KOPT-K1 (cell line): ENCODE measurements around the gene RFPL4AL1.
"Not testable (repeated sequence)": the region's sequence is repeated elsewhere in the genome, so short reads cannot be mapped to it uniquely, and the experiment has no call there.

Source experiments
- H3K27ac ChIP-seq: fragments of 200-600 bp; sonication (generic); 2 replicates; pipeline ENCODE4 v1.5.1; 2016; ENCODE audit warnings: antibody characterized with exemption, mild to moderate bottlenecking, low read depth, low read length; ENCODE audit not compliant: poor library complexity, severe bottlenecking
- H3K36me3 ChIP-seq: fragments of 200-600 bp; sonication (generic); 2 replicates; pipeline ENCODE4 v1.5.1; 2017; ENCODE audit warnings: antibody characterized with exemption, mild to moderate bottlenecking, low read length, moderate library complexity; ENCODE audit not compliant: insufficient read depth
- H3K9me3 ChIP-seq: fragments of 200-600 bp; sonication (generic); 2 replicates; pipeline ENCODE4 v1.5.1; 2017; ENCODE audit warnings: antibody characterized with exemption, low read length, mild to moderate bottlenecking; ENCODE audit not compliant: insufficient read depth, poor library complexity, severe bottlenecking

Gene RFPL4AL1

GRCh38 chr19:55768818-55769217 lies at the start of gene RFPL4AL1:
Gene RFPL4AL1 (plus strand): TSS chr19:55769118. CDS start chr19:55771805, 2,687 bp downstream.
- H3K9me3 ChIP-seq, result peaks cover 10% of the 10 kb centered on the region
- not testable (repeated sequence) for H3K36me3 ChIP-seq, H3K27ac ChIP-seq

- Histone ChIP-seq H3K9me3 (peaks cover 34% of the 10 kb centered on the region), H3K27ac (no peak overlapping the region)
Observed at GRCh38 chr19:55720214-55720746, 48.6 kb upstream of the RFPL4AL1 start.

DNA sequence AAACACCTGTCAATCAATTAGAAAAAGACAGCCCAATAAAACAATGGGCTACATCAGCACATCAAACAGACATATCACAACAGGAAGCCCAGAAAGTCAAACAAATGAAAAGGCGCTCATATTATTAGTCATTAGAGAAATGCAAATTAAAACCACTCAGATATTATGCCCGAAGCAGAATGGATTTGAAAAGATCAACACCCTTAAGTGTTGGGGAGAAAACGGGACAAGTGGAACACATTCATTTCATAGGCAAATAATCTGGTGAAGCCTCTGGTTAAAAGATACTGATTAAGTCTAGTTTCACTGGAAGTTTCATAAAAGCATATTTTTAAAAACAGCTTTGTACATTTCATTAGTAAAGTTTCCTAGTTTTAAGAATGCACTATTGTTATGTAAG lies 48.1 kb upstream of the RFPL4AL1 start:
- Histone ChIP-seq H3K36me3 (no peaks in the 10 kb centered on the region), H3K27ac (no peak overlapping the region), H3K9me3 (peaks cover 34% of the 10 kb centered on the region)

More at GRCh38 chr19:55720214-55720746, 48.6 kb upstream of the RFPL4AL1 start:
- H3K36me3 ChIP-seq, result no peaks in the 10 kb centered on the region

GRCh38 chr19:55723491-55723890 lies 45.4 kb upstream of the RFPL4AL1 start:
- H3K9me3 ChIP-seq, result peaks cover 34% of the 10 kb centered on the region
- no peak overlapping the region for H3K27ac ChIP-seq
- H3K36me3 ChIP-seq, result no peaks in the 10 kb centered on the region

DNA sequence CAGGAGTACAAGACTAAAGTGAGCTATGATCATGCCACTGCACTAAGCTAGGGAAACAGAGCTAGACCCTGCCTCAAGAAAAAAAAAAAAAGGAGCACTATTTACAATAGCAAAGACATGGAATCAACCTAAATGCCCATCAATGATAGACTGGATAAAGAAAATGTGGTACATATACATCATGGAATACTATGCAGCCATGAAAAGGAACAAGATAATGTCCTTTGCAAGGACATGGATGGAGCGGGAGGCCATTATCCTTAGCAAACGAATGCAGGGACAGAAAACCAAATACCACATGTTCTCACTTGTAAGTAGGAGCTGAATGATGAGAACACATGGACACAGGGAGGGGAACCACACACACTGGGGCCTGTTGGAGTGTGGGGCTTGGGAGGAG lies 38.5 kb upstream of the RFPL4AL1 start:
- not testable (repeated sequence) for H3K9me3 ChIP-seq, H3K36me3 ChIP-seq, H3K27ac ChIP-seq

- Histone ChIP-seq H3K9me3 (no peaks in the 10 kb centered on the region), H3K27ac (no peak within 1 kb of the TSS), H3K36me3 (no peaks in the 10 kb centered on the region)
Observed at GRCh38 chr19:55738302-55738701, 30.6 kb upstream of the RFPL4AL1 start, which contains the start of gene NLRP9. Gene NLRP9 (minus strand): TSS chr19:55738402. CDS start chr19:55738374, 28 bp downstream.

GRCh38 chr19:55750715-55751114 lies 18.2 kb upstream of the RFPL4AL1 start:
- no peak overlapping the region for H3K27ac ChIP-seq
- H3K36me3 ChIP-seq, result no peaks in the 10 kb centered on the region
- H3K9me3 ChIP-seq, result peaks cover 8% of the 10 kb centered on the region

DNA sequence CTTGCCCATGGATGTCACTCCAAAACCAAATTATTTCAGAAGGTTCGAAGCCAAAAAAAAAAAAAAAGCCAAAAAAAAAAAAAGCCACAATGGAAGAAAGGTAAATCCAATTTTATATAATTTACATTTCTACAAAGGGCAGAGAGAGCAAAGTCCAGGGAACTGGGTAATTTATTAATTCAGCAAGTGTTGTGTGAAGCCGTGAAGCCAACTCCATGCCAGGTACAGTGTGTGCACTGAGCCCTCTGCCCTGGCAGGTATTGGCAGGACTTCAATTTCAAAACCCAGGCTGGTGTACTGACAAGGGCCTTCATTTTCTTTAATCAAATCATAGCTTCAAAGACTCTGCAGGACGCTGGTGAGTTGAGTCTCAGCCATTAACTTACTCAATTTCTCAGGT lies 15.5 kb upstream of the RFPL4AL1 start:
- Histone ChIP-seq H3K27ac (no peak overlapping the region), H3K9me3 (peaks cover 12% of the 10 kb centered on the region), H3K36me3 (no peaks in the 10 kb centered on the region)

DNA sequence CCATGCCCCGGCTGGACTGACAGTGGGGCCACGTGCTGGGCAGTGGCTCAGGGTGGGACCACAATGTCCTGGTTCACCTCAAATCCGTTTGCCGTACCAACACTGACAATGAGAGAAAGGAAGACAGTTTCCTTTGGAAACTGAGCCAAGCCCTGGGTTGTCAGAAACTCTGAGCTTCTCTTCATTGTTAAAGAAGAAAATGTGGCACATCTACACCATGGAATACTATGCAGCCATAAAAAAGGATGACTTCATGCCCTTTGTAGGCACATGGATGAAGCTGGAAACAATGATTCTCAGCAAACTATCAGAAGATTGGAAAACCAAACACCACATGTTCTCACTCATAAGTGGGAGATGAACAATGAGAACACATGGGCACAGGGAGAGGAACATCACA lies 12.1 kb upstream of the RFPL4AL1 start:
- H3K36me3 ChIP-seq, H3K27ac ChIP-seq, H3K9me3 ChIP-seq: not testable (repeated sequence)

- H3K36me3 ChIP-seq, H3K9me3 ChIP-seq, H3K27ac ChIP-seq: not testable (repeated sequence)
Observed at GRCh38 chr19:55758797-55759196, 10.1 kb upstream of the RFPL4AL1 start, which contains the start of gene RFPL4A. Gene RFPL4A (plus strand): TSS chr19:55759097. CDS start chr19:55761801, 2,704 bp downstream.

GRCh38 chr19:55766466-55766865 lies 2.5 kb upstream of the RFPL4AL1 start:
- Histone ChIP-seq H3K36me3 (no peaks in the 10 kb centered on the region), H3K27ac (no peak overlapping the region), H3K9me3 (peaks cover 10% of the 10 kb centered on the region)

DNA sequence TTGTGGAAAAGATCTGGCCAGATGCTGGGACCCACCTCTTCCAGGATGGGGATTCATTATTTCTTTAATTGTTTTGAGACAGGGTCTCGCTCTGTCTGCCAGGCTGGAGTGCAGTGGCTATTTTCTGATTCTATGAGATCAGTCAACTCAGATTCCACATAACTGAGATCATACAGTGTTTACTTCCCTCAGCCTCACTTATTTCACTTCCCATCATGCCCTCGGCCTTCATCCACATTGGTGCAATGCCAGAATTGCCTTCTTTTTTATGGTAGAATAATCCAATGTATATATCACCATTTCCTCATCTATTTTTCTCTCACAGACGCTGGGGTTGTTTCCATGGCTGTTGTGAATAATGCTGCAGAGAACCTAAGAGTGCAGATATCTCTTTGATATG lies 714 bp downstream of the RFPL4AL1 start:
- not testable (repeated sequence) for H3K27ac ChIP-seq, H3K36me3 ChIP-seq
- peaks cover 10% of the 10 kb centered on the region for H3K9me3 ChIP-seq

DNA sequence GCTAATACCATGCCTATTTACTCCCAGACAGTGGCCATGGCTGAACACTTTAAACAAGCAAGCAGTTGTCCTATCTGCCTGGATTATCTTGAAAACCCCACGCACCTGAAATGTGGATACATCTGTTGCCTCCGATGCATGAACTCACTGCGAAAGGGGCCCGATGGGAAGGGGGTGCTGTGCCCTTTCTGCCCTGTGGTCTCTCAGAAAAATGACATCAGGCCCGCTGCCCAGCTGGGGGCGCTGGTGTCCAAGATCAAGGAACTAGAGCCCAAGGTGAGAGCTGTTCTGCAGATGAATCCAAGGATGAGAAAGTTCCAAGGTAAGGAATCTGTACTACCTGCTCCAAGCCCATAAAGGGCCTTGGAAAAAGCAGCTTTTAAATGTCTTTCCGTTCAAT lies 8.6 kb downstream of the RFPL4AL1 start:
- Histone ChIP-seq H3K9me3 (no peaks in the 10 kb centered on the region), H3K27ac (no peak overlapping the region), H3K36me3 (no peaks in the 10 kb centered on the region)

- no peaks in the 10 kb centered on the region for H3K36me3 ChIP-seq
- no peaks in the 10 kb centered on the region for H3K9me3 ChIP-seq
- no peak overlapping the region for H3K27ac ChIP-seq
Observed at GRCh38 chr19:55778331-55778730, 9.4 kb downstream of the RFPL4AL1 start.

- H3K27ac ChIP-seq, result no peak overlapping the region
Observed at GRCh38 chr19:55781112-55781511, 12.2 kb downstream of the RFPL4AL1 start.

GRCh38 chr19:55795021-55795420 lies 26.1 kb downstream of the RFPL4AL1 start:
- Histone ChIP-seq H3K27ac (no peak overlapping the region), H3K9me3 (no peaks in the 10 kb centered on the region), H3K36me3 (no peaks in the 10 kb centered on the region)

More at GRCh38 chr19:55781112-55781511, 12.2 kb downstream of the RFPL4AL1 start:
- no peaks in the 10 kb centered on the region for H3K9me3 ChIP-seq
- no peaks in the 10 kb centered on the region for H3K36me3 ChIP-seq
